CD4-positive, CD25-positive, alpha-beta regulatory T cell (primary cell): ENCODE results near the gene DVL2. TPM values are rescaled to one million over a fixed set of nuclear protein-coding genes. Genes with fewer than 3 reads are reported as not detected.

ENCODE experiments used
- ATAC-seq, 2 donors: fragments of 150-1000 bp; cut with Tn5 transposase; one replicate each; pipeline ENCODE4 v1.10.0; 2021; ENCODE audit warnings: low read depth in 2 of 2, moderate number of reproducible peaks in 2 of 2, moderate library complexity in 1 of 2
- DNase-seq, 3 donors: peaks; one replicate each; pipeline versions ENCODE4 v3.0.0 to v3.0.0-alpha.2; 2012 to 2022; ENCODE audit warnings: mixed read lengths in 1 of 3
- H3K27ac ChIP-seq: one replicate; pipeline ENCODE4 v1.7.0; 2013; ENCODE audit warnings: mild to moderate bottlenecking, low read length; ENCODE audit not compliant: insufficient read depth, poor library complexity, severe bottlenecking
- H3K27me3 ChIP-seq: one replicate; pipeline ENCODE4 v1.7.0; 2013; ENCODE audit warnings: low read length; ENCODE audit not compliant: control insufficient read depth, insufficient read depth
- H3K36me3 ChIP-seq: one replicate; pipeline ENCODE4 v1.7.0; 2013; ENCODE audit warnings: mild to moderate bottlenecking, low read length, moderate library complexity; ENCODE audit not compliant: control insufficient read depth, insufficient read depth
- H3K4me1 ChIP-seq: 2 replicates; pipeline ENCODE4 v1.7.0; 2013; ENCODE audit warnings: mild to moderate bottlenecking, low read length; ENCODE audit not compliant: insufficient read depth, control insufficient read depth, poor library complexity, severe bottlenecking
- H3K4me3 ChIP-seq: one replicate; pipeline ENCODE4 v1.7.0; 2013; ENCODE audit warnings: low read depth, mild to moderate bottlenecking, low read length, moderate library complexity
- H3K9me3 ChIP-seq, 2 experiments: 1 replicate in 1 of 2; 2 replicates in 1 of 2; pipeline ENCODE4 v1.7.0; 2013; ENCODE audit warnings: low read length in 2 of 2, mild to moderate bottlenecking in 1 of 2, moderate library complexity in 1 of 2; ENCODE audit not compliant: control insufficient read depth in 2 of 2
- H3K27ac Mint-ChIP-seq, 3 donors: one replicate each; pipeline ENCODE4 v1.8.0; 2020 to 2022; ENCODE audit warnings: mild to moderate bottlenecking in 3 of 3, mixed read lengths in 3 of 3, moderate library complexity in 2 of 3
- H3K27me3 Mint-ChIP-seq: one replicate; pipeline ENCODE4 v1.8.0; 2022; ENCODE audit warnings: mild to moderate bottlenecking, mixed read lengths
- H3K36me3 Mint-ChIP-seq: one replicate; pipeline ENCODE4 v1.8.0; 2020; ENCODE audit warnings: mixed read lengths
- H3K4me1 Mint-ChIP-seq, 4 donors: one replicate each; pipeline ENCODE4 v1.8.0; 2020 to 2022; ENCODE audit warnings: mixed read lengths in 4 of 4, mild to moderate bottlenecking in 1 of 4
- H3K4me3 Mint-ChIP-seq, 4 donors: one replicate each; pipeline ENCODE4 v1.8.0; 2020 to 2022; ENCODE audit warnings: mild to moderate bottlenecking in 4 of 4, mixed read lengths in 4 of 4, moderate library complexity in 3 of 4
- H3K9me3 Mint-ChIP-seq, 7 donors: one replicate each; pipeline ENCODE4 v1.8.0; 2020 to 2022; ENCODE audit warnings: mixed read lengths in 7 of 7, mild to moderate bottlenecking in 3 of 7, moderate library complexity in 2 of 7
- polyA plus RNA-seq, 4 donors: library from polyadenylated mRNA; unstranded; fragments of 300-500 nt; fragmentation: Illumina TruSeq; gene quantifications; one replicate each; pipeline ENCODE4 v1.2.3, GENCODE V29; 2021
- total RNA-seq: library from RNA; stranded (reverse); gene quantifications from one replicate; pipeline ENCODE4 v1.2.3, GENCODE V29; 2022

DVL2 gene
- total and polyA plus RNA-seq, 5 donors from 2014 or later = 10.5 to 35.8 (median 15.8) TPM

DNA sequence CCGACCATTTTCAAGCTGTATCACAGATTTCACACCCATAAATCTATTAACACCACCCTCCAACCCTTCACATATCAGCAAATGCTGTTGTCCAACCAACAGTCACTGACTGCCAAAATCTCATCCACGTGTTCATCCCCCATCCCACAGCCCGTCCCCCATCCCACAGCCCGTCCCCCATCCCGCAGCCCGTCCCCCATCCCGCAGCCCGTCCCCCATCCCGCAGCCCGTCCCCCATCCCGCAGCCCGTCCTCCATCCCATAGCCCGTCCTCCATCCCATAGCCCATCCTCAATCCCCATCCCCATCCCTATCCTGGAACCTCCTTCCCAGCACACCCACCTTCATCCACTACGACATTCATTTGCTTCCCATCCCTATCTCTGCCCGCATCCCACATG is 28.8 kb downstream of the DVL2 start:
- H3K27me3 ChIP-seq = no peaks in the 10 kb centered on the region
- H3K27ac Mint-ChIP-seq = peak overlapping the region; percentile 94 to 96 (median 94)
- peak overlapping the region; percentile 83 for H3K4me3 ChIP-seq
- H3K4me1 ChIP-seq = peaks cover 17% of the 10 kb centered on the region
- H3K9me3 Mint-ChIP-seq = peaks cover 0 to 1% (median 0%) of the 10 kb centered on the region in 7 donors
- H3K36me3 ChIP-seq = no peaks in the 10 kb centered on the region
- DNase-seq (no peak), ATAC-seq (no peak)
- peaks cover 0 to 41% (median 21%) of the 10 kb centered on the region in 4 donors for H3K4me1 Mint-ChIP-seq
- H3K27me3 Mint-ChIP-seq = peaks cover 10% of the 10 kb centered on the region
- peaks cover 12% of the 10 kb centered on the region for H3K36me3 Mint-ChIP-seq
- H3K27ac ChIP-seq = peak overlapping the region; percentile 91
- no peaks in the 10 kb centered on the region for H3K9me3 ChIP-seq
- peak overlapping the region; percentile 74 to 95 (median 86) for H3K4me3 Mint-ChIP-seq

DNA sequence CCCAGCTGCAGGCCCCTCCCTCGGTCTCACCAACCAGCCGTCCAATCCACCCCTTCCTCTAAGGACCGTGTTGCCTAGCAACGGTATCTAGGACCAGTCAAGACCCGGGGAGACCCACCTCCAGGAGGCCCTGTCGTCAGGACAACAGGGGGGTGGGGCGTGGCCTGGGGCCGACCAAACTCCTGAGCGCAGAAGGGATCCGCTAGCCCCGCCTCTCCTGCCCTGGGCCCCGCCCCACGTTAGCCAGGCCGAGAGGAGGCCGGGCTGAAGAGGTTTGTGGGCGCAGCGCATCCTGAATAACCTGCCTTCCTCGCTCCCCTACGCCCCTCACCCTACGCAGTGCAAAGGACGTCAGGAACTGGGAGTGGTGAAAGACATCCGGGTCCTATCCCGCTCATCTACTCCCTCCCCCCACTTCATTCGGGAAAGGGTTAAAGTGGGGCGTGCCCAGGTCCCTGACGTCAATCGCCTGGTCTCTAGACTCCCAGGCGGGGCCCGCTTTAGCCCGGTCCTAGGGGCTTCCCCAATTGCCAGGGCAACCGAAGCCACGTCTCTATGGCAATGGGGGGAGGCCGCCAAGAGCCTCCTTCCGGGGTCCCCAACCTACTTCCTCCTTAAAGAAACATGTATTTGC is 29.4 kb downstream of the DVL2 start:
- Mint-ChIP-seq H3K4me3 (peak overlapping the region; percentile 74 to 95 (median 86)), H3K27me3 (peaks cover 9% of the 10 kb centered on the region), H3K27ac (peak overlapping the region; percentile 58 to 96 (median 94)), H3K4me1 (peaks cover 0 to 41% (median 21%) of the 10 kb centered on the region in 4 donors), H3K36me3 (peaks cover 12% of the 10 kb centered on the region), H3K9me3 (peaks cover 0 to 1% (median 0%) of the 10 kb centered on the region in 7 donors)
- no peaks in the 10 kb centered on the region for H3K36me3 ChIP-seq
- peak overlapping the region; percentile 91 for H3K27ac ChIP-seq
- ATAC-seq (peak; percentile 86 to 87), DNase-seq (peak; percentile 93 to 98 (median 97))
- peaks cover 17% of the 10 kb centered on the region for H3K4me1 ChIP-seq
- H3K27me3 ChIP-seq = no peaks in the 10 kb centered on the region
- H3K9me3 ChIP-seq = no peaks in the 10 kb centered on the region
- H3K4me3 ChIP-seq = peak overlapping the region; percentile 83

DNA sequence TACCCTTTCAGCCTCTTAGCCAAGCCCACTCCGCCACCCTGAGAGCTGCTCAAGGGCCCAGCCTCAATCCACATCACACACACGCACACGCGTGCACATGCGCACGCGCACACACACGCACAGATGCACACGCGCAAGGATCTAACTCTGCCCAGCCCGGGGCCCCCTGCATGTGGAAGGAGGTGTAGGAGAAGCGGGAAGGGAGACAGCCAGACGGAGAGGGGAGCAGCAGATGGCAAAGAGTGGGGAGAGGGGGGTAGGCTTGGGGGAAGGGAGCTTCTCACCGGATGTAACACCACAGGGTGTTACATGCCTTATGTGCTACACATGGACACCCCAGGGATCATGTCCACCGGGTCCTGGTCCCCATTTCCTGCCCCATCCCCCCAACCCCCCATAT is 30.0 kb downstream of the DVL2 start:
- H3K36me3 ChIP-seq = no peaks in the 10 kb centered on the region
- peaks cover 17% of the 10 kb centered on the region for H3K4me1 ChIP-seq
- H3K4me3 ChIP-seq = peak overlapping the region; percentile 44
- H3K9me3 Mint-ChIP-seq = peaks cover 0 to 1% (median 0%) of the 10 kb centered on the region in 7 donors
- peak overlapping the region; percentile 58 to 96 (median 94) for H3K27ac Mint-ChIP-seq
- peaks cover 0 to 41% (median 21%) of the 10 kb centered on the region in 4 donors for H3K4me1 Mint-ChIP-seq
- ATAC-seq = peak in 1 of 2 donors; percentile 3
- no peak for DNase-seq
- H3K36me3 Mint-ChIP-seq = peaks cover 12% of the 10 kb centered on the region
- peak overlapping the region; percentile 74 to 95 (median 86) for H3K4me3 Mint-ChIP-seq
- no peaks in the 10 kb centered on the region for H3K9me3 ChIP-seq
- no peaks in the 10 kb centered on the region for H3K27me3 ChIP-seq
- peak overlapping the region; percentile 91 for H3K27ac ChIP-seq
- peaks cover 5% of the 10 kb centered on the region for H3K27me3 Mint-ChIP-seq

DNA sequence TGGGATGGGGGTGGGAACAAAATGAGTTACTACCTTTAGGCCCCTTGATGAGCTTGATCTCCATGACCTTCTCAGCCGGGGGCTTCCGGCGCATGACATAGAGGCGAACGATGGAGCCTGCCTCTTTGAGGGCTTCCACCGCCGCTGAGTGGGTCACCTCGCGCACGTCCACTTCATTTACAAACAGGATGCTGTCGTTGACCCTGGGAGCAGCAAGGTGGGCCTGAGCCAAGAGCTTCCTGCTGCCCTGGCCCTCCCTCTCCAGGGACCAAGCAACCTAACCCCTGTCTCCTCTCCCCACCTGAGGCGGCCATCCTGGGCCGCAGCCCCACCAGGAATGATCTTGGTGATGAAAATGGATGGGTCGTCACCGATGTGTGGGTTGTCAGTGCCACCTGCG is 30.9 kb downstream of the DVL2 start:
- Histone ChIP-seq H3K27me3 (no peaks in the 10 kb centered on the region), H3K4me1 (peaks cover 17% of the 10 kb centered on the region), H3K36me3 (no peaks in the 10 kb centered on the region), H3K4me3 (no peak overlapping the region), H3K9me3 (no peaks in the 10 kb centered on the region), H3K27ac (no peak overlapping the region)
- H3K9me3 Mint-ChIP-seq = peaks cover 0 to 1% (median 0%) of the 10 kb centered on the region in 7 donors
- DNase-seq (no peak), ATAC-seq (no peak)
- peak overlapping the region in 2 of 4 donors; percentile 70 to 89 for H3K4me3 Mint-ChIP-seq
- H3K27ac Mint-ChIP-seq = peak overlapping the region in 2 of 3 donors; percentile 94 to 96
- H3K36me3 Mint-ChIP-seq = peaks cover 12% of the 10 kb centered on the region
- peaks cover 5% of the 10 kb centered on the region for H3K27me3 Mint-ChIP-seq
- peaks cover 0 to 40% (median 20%) of the 10 kb centered on the region in 4 donors for H3K4me1 Mint-ChIP-seq

DNA sequence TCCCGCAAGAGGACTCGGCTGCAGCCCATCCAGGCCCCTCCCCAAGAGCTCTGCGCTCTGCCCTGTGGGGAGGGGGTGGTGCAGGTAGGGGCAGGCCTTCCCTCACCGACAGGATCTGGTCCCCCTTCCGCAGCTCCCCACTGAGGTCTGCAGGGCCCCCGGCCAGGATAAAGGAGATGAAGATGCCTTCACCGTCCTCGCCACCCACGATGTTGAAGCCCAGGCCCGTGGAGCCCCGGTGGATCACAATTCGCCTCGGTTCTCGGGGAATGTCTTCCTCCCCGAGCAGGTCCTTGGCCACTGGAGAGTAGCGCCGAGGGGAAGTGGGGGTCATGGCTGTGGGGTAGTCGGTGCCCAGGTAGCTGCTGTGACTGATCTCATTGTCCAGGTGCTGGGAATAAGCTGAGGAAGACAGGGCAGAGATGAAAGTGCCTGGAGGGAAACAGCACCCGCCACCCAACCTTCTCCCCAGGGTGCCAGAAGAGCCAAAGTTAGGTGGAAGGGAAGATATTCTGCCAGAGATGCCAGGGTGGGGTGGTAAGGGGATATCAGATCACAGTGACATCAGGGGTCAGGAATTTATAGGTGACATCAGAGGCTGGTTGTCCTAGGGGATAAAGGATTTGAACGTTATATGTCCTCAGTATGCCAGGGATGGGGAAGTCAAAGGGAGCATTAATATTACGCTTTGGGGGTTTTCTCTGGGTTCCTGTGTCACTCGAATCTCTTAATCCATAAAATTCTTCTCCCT is 37.5 kb downstream of the DVL2 start:
- no peaks in the 10 kb centered on the region for H3K9me3 Mint-ChIP-seq
- Histone ChIP-seq H3K4me3 (no peak overlapping the region), H3K36me3 (no peaks in the 10 kb centered on the region), H3K9me3 (no peaks in the 10 kb centered on the region), H3K27me3 (no peaks in the 10 kb centered on the region), H3K27ac (no peak overlapping the region), H3K4me1 (no peaks in the 10 kb centered on the region)
- no peaks in the 10 kb centered on the region for H3K4me1 Mint-ChIP-seq
- H3K27ac Mint-ChIP-seq = no peak overlapping the region
- H3K36me3 Mint-ChIP-seq = peaks cover 15% of the 10 kb centered on the region
- ATAC-seq (no peak), DNase-seq (no peak)
- no peaks in the 10 kb centered on the region for H3K27me3 Mint-ChIP-seq
- no peak overlapping the region for H3K4me3 Mint-ChIP-seq

DNA sequence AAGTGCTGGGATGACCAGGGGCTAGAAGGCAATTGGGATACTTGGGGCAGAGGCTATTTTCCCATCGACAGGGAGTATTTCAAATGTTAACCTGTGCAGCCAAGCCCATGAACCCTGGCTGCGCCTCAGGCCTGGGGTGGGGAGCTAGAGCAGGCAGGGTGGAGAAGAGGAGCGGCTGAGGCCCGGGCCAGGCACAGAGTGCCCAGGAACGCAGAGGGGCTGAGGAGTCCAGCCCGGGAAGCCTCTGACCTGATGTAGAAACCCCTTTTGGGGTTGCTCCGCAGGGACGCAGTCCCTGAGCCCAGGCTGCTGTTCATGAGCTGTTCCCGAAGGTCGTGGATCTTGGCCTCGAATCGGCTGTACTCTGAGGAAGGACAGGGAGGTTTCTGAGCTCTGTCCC is 38.3 kb downstream of the DVL2 start:
- H3K4me1 Mint-ChIP-seq = peaks cover 0 to 2% (median 0%) of the 10 kb centered on the region in 4 donors
- H3K4me3 Mint-ChIP-seq = no peak overlapping the region
- ATAC-seq (no peak), DNase-seq (no peak)
- no peaks in the 10 kb centered on the region for H3K36me3 ChIP-seq
- H3K9me3 ChIP-seq = no peaks in the 10 kb centered on the region
- no peak overlapping the region for H3K27ac Mint-ChIP-seq
- H3K4me3 ChIP-seq = no peak overlapping the region
- no peaks in the 10 kb centered on the region for H3K9me3 Mint-ChIP-seq
- no peaks in the 10 kb centered on the region for H3K4me1 ChIP-seq
- no peaks in the 10 kb centered on the region for H3K27me3 Mint-ChIP-seq
- no peak overlapping the region for H3K27ac ChIP-seq
- no peaks in the 10 kb centered on the region for H3K27me3 ChIP-seq
- H3K36me3 Mint-ChIP-seq = peaks cover 11% of the 10 kb centered on the region

DNA sequence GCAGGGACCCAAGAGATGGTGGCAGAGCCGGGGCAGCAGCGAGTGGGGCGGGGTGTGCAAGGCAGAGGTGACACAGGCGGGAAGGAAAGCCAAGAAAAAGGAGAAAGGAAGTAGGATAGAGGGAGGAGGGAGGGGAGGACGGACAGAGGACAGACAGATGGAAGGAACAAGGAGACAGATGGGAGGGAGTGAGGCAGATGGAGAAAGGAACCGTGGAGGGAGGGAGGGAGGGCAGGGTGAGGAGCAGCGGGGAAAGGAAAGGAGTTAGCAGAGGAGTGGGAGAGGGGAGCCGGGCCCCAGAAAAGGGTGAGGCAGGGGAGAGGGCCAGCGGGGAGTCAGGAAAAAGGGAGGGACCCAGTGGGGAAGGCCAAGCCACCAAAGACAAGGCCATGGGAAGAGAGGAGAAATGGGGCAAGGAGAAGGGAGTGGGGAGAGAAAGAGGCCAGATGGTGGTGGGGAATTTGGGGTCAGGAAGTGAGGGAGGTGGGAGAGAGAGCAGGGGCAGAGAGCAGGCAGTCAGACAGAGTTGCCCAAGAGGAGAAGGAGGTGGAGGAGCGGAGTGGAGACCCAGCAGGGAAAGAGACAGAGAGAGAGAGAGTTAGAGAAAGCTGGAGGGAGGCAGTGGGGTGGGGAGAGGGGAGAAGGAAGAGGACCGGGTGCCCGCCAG is 41.9 kb downstream of the DVL2 start:
- H3K27ac Mint-ChIP-seq = no peak overlapping the region
- H3K9me3 Mint-ChIP-seq = no peaks in the 10 kb centered on the region
- Histone ChIP-seq H3K4me3 (no peak overlapping the region), H3K36me3 (no peaks in the 10 kb centered on the region), H3K4me1 (no peaks in the 10 kb centered on the region), H3K9me3 (no peaks in the 10 kb centered on the region), H3K27me3 (no peaks in the 10 kb centered on the region), H3K27ac (no peak overlapping the region)
- no peak overlapping the region for H3K4me3 Mint-ChIP-seq
- no peak for ATAC-seq
- peaks cover 0 to 2% (median 0%) of the 10 kb centered on the region in 4 donors for H3K4me1 Mint-ChIP-seq
- peaks cover 11% of the 10 kb centered on the region for H3K36me3 Mint-ChIP-seq
- H3K27me3 Mint-ChIP-seq = no peaks in the 10 kb centered on the region
- DNase-seq = no peak
